Fibroblast of upper back skin (primary cell): Measurements from ENCODE around the gene FAU.
"Not testable (repeated sequence)": the region's sequence is repeated elsewhere in the genome, so short reads cannot be mapped to it uniquely, and the experiment has no call there.

ENCODE experiments used
- DNase-seq: peaks from one replicate; pipeline ENCODE4 v3.0.0-alpha.2; 2013

The FAU gene

GRCh38 chr11:65119670-65119995 lies 2.3 kb downstream of the FAU start:
- no peak for DNase-seq

- not testable (repeated sequence) for DNase-seq
These were observed 2.9 kb downstream of the FAU start for GRCh38 chr11:65118891-65119669.

- no peak for DNase-seq
These were observed 3.7 kb downstream of the FAU start for GRCh38 chr11:65118097-65118837.

GRCh38 chr11:65117206-65118096 lies 4.5 kb downstream of the FAU start, which contains the start of gene ZNHIT2:
ZNHIT2 (minus strand) TSS chr11:65117701; CDS start chr11:65117653, 48 bp downstream.
- peak; percentile 98 for DNase-seq

GRCh38 chr11:65116370-65117205 lies 5.3 kb downstream of the FAU start:
- DNase-seq, result peak; percentile 14

- no peak for DNase-seq
These were observed 6.4 kb downstream of the FAU start for GRCh38 chr11:65115361-65116082.

- no peak for DNase-seq
These were observed 7.3 kb downstream of the FAU start for GRCh38 chr11:65114538-65115171.

- no peak for DNase-seq
These were observed 8.1 kb downstream of the FAU start for GRCh38 chr11:65113839-65114238.

- no peak for DNase-seq
These were observed 8.6 kb downstream of the FAU start for GRCh38 chr11:65113361-65113756.

GRCh38 chr11:65112546-65113360 lies 9.2 kb downstream of the FAU start:
- DNase-seq, result peak; percentile 11

- peak; percentile 84 for DNase-seq
These were observed 10.0 kb downstream of the FAU start, which contains the start of gene TM7SF2 for GRCh38 chr11:65111744-65112545. TM7SF2 (plus strand) TSS chr11:65111872; CDS start chr11:65112016, 144 bp downstream.

GRCh38 chr11:65111159-65111743 lies 10.7 kb downstream of the FAU start:
- no peak for DNase-seq

GRCh38 chr11:65110354-65110861 lies 11.5 kb downstream of the FAU start:
- DNase-seq, result peak; percentile 69

- DNase-seq, result no peak
These were observed 12.4 kb downstream of the FAU start for GRCh38 chr11:65109231-65110198.

GRCh38 chr11:65108469-65109123 lies 13.3 kb downstream of the FAU start:
- DNase-seq, result no peak

- no peak for DNase-seq
These were observed 14.0 kb downstream of the FAU start for GRCh38 chr11:65107751-65108468.
